Measurements from ENCODE around the gene FHAD1.
"Not testable (repeated sequence)": the region's sequence is repeated elsewhere in the genome, so short reads cannot be mapped to it uniquely, and the experiment has no call there.

Gene FHAD1

DNA sequence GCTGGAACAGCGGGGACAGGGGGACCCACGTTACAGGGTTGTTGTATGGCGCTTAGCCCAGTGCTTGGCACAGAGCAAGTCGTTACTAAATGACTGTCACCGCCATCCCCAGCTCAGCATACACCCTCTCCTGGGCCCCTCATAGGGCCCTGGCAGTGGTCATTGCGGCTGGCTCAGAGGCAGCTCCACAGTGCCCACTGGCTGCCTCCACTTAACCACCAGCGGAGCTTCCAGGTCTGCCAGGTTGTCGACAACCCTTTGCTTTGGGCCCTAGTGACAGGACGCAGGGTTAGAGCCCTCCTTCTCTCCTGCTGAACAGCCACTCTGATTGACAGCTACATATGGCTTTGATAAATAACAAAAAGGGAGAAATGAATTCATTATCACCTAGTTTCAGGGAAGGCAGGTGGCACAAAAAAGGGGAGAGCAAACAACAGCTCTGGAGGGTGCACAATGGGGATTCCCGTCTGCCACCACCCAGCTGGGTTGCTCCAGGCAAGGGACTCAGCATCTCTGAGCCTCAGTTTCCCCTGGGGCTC is 167.5 kb downstream of the FHAD1 start:
- DNase-seq (ENCODE audit: low read depth, low spot score): no peak

DNA sequence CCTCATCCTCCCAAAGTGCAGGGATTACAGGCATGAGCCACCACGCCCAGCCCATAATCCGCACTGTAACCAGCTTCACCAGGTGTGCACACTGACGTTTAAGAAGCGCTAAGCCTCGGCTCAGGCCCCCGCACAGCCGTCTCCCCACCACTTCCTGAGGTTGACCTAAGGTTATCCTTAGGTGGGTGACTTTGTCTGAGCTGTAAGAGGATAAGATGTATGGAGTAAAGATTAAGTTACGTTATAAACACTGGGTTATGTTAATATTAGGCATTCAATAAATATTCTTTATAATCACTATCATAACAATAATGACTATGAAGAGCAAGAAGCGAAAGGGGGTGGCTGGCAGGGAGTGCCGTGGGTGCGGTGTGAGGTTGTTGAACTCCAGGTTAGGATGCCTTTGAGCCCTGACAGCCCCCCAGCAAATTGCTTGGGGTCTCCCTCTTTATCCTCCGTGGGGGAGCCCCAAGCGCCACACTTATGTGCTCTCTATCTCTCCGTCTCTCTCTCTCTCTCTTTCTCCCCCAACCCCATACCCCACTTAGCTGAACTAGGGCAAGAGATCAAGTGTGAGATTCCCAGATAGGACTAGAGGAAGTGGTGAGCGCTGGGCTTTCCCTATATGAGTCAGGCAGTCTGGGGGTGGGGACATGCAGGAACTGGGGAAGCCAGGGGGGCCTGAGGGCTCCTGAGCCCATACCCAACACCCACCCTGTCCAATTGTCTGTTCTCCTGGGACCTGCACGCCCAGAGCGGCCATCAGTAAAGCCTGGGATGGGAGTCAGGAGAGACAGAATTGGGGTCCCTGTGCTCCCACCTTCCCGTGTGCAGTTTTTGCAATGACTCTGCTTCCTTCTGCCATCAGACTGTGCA is 170.3 kb downstream of the FHAD1 start:
- DNase-seq (ENCODE audit: low read depth, low spot score): peak; percentile 73

DNA sequence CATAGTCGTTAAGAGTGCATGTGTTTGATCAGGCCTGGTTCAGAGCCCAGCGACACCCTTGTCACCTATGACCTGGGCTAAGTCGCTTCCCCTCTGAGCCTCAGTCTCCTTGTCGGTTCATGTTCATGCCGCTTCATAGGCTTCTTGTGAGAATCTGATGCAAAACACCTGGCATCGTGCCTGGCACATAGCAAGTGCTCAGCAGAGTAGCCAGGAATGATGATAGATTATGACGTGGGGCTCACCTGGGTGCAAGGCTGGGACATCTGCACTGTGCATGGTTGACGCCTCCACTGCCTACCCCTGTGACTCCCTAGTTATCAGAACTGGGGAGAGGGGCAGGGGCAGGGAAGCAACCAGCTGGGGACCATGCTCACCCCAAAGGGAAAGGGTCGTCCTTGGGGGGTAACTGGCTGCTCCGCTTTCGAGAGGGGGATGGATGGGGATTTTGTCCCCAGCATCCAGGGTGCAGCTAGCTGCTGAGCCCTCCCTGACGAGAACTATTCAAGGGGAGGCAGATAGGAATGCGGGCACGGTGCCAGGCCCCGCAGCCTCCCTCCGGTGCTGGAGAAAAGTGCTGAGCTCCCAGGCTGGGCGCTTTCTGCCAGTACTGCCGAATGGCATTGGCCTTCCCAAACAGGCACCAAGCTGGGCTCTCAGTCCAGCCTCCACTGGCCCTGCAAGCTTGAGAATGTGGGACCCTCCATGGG is 171.9 kb downstream of the FHAD1 start:
- peak; percentile 78 for DNase-seq (ENCODE audit: low read depth, low spot score)

DNA sequence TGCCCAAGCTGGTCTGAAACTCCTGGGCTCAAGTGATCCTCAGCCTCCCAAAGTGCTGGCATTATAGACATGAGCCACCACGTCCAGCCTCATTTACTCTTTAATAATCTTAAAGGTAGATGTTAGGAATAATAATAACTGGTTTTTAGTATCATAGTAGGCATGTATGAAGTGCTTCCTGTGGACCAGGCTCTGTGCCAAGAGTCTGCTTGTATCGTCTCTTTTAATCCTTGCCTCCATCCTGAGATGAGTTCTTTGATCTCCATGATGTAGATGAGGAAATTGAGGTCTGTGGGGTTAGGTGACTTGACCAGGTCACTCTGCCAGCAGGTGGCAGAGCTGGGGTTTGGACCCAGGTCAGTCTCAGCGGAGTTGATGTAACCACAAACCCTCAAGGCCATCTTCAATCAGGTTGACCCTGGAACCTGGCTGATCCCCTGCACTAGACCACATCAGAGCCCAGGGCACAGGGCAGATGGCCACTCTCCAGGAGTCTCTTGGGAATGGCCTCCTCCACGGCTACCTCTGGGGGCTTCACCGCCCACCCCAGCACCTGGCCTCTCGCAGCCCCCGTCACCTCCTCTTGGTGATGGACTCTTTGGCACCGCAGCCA is 173.9 kb downstream of the FHAD1 start:
- no peak for DNase-seq (ENCODE audit: low read depth, low spot score)

DNA sequence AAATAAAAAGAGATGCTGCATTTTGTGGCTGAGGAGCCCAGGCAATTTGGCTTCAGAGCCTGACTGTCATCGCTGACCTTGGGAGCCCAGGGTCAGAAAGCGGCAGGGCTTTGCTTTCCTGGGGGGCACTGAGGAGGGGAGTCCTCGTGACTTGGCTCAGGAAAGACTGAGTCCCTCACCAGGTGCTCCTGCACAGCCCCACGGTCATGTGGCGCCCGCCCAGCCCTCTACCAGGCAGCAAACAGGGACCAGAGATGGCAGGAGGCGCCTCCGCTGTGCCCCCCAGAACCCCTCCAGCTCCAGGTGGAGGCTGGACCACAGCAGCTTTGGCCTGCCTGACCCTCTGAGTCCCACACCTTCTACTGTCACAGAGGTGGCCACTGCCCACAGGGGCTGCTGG is 175.8 kb downstream of the FHAD1 start:
- no peak for DNase-seq (ENCODE audit: low read depth, low spot score)

DNA sequence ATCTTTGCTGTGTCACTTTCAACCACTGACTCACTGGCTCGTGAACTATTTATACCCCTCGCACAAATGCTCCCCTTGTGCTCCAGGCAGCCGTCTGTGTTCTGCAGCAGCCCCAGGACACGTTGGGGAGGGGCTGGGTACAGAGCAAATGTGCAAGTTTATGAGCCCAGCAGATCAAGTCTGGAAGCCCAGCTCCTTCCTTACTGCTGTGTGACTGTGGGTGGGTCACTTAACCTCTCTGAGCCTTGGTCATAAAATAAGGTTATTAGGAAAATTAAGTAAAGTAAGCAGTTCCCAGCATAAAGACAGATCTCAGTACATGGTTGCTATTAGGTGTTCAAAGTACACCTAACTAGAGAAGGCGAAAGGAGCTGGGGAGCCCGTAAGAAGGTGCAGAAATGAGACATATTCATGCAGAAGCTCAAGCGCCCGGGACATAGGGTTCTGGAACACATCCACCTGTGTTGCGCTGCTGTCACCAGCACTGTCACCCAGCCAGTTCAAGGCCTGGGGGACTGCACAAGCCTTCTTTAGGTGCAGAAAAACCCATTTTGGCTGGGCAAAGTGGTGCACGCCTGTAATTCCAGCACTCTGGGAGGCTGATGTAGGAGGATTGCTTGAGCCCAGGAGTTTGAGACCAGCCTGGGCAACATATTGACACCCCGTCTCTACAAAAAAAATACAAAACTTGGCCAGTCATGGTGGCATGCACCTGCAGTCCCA is 176.5 kb downstream of the FHAD1 start:
- DNase-seq (ENCODE audit: low read depth, low spot score): no peak

DNA sequence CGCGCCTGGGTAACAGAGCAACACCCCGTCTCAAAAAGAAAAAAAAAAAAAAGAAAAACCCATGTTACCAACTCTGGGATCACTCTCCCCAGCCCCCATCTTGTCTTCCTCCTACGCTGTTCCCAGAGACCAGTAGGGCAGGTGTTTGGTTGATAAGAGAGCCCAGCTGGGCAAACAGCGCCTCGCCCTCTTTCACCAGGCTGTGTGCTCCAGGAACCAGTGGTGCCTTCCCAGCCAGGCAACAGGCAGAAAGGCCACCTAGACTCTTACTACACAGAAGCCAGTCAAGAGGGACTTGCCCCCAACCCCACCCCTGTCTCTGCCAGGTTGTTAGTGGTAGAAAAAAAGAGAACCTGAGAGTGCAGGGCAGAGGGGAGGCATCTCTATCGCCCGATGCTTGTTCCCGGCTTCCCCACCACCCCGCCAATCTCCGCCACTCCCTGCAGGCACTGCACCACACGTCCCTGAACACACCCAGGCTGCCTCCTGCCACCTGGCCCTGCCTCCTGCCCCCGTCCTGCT is 177.2 kb downstream of the FHAD1 start:
- DNase-seq (ENCODE audit: low read depth, low spot score): no peak

DNA sequence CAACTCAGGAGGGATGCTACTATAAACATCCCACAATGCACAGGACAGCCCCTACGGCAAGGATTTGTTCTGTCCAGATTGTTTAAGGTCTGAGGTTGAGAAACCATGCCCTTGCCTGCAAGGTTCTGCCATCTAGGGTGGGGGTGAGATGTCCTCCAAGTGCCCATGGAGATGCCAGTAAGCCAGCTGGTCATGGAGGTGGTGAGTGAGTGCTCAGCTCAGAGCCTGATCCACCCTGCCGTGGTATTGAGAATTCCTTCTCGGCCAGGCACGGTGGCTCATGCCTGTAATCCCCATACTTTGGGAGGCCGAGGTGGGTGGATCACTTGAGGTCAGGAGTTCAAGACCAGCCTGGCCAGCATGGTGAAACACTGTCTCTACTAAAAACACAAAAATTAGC is 178.0 kb downstream of the FHAD1 start:
- no peak for DNase-seq (ENCODE audit: low read depth, low spot score)

DNA sequence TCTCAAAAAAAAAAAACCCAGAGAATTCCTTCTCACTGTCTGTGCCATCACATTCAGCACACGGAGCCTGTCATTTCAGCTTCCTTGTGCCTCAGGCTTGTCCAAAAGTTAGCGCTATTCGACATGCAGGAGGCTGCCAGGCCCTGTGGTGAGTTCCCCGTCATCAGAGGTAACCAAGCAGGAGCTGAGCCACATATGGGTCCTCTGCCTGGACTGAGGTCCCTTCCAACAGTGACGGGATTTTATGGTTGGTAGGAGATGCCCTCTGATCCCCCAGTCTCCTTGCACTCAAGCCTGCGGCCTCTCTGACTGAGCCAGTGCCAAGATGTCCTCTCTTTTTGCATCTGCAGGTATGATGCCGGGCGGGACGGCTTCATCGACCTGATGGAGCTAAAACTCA is 178.5 kb downstream of the FHAD1 start:
- DNase-seq (ENCODE audit: low read depth, low spot score): no peak

DNA sequence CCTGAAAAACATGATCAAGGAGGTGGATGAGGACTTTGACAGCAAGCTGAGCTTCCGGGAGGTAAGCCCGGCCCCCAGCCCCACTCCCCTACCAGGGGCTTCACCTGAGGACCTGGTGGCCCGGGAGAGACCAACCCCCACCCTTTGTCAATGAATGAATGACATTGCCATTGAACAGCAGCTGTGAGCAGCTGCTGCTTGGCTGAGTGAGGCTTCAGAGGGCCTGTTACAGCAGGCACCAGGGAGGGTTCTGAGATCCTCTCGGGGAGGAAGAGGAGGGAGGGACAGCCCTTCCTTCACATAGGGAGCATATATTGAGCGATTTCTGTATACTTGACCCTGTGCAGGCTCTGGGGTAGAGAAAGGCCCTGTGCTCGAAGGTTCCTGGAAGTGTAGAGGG is 178.9 kb downstream of the FHAD1 start:
- no peak for DNase-seq (ENCODE audit: low read depth, low spot score)

DNA sequence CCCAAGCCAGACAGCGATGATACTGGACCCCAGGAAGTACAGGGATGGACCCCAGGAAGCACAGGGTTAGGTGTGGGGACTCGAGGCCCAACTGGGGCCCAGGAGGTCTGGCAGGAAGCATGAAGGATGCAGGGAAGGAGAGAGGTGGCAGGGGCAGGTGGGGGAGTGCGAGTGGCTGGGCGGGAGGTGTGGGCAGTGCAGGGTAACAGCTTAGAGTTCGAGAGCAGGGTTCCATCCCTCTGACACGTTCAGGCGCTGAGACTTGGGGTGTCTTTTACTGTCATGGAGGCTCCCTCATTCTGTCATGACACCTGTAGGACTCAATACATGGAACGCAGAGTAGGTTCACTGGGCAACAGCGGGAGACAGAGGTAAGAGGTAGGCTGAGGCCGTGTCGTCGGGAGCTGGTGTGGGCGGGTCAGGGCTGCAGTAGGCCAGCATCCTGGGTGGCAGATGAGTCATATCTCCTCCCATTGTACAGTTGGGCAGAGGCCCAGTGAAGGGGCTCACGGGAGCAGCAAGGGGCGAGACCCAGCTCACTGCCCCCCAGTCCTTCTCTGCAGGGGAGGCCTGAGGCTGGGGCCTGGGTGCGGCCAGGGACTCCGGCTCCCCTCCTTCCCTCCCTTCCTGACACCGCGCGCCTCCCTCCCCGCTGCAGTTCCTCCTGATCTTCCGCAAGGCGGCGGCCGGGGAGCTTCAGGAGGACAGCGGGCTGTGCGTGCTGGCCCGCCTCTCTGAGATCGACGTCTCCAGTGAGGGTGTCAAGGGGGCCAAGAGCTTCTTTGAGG is 179.7 kb downstream of the FHAD1 start:
- peak; percentile 76 for DNase-seq (ENCODE audit: low read depth, low spot score)

DNA sequence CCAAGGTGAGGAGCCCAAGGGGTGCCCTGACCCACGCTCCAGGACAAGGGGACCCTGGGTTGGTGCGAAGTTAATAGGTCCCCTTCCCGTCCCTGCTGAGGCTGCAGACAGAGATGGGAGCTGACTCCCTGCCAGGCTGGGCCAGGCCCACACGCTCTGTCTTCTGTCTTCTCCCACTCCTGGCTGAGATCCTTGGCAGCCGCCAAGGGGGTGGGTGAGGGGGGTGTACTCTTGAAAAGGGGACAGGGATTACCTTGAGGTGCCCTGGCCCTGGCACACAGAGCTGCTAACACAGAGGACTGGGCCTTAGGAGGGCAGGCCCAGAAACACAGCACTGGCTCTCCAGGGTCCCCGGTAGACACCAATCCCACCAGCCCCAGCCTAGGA is 180.2 kb downstream of the FHAD1 start:
- DNase-seq (ENCODE audit: low read depth, low spot score): no peak

DNA sequence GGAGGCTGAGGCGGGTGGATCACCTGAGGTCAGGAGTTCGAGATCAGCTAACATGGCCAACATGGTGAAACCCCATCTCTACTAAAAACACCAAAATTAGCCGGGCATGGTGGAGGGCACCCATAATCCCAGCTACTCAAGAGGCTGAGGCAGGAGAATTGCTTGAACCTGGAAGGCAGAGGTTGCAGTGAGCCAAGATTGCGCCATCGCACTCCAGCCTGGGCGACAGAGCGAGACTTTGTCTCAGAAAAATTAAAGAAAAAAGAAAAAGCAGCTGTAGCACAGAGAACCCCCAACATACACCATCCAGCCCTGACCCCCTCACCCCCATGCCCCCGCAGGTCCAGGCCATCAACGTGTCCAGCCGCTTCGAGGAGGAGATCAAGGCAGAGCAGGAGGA is 181.2 kb downstream of the FHAD1 start:
- DNase-seq (ENCODE audit: low read depth, low spot score): not testable (repeated sequence)

DNA sequence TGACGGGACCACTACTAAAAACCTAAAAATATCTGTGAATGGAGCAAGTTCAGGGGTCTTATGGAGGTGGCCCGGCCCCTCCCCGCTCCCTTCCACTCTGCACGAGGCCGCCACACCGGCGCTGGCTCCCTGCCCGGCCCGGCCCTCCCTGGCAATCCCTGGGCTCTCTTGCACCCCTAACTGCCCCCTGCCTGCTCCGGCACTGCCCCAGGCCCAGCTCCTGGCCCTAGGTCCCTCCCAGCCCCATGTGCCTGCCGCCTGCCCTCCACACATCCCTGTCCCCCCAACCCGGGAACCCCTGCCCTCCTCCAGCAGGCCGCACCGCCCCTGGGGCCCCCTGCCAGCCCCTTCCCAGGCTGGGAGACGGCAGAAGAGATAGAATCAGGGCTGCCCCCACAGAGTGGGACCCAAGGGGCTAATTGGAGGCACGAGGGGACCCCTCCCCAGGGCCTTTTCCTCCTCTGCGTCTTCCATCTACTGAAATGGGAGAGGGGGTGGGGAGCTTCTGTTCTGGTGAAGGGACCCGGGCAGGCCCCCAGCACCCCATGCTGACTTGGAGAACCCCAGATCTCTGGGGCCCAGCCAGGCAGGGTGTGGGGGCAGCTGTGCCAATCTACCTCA is 181.9 kb downstream of the FHAD1 start:
- no peak for DNase-seq (ENCODE audit: low read depth, low spot score)

DNA sequence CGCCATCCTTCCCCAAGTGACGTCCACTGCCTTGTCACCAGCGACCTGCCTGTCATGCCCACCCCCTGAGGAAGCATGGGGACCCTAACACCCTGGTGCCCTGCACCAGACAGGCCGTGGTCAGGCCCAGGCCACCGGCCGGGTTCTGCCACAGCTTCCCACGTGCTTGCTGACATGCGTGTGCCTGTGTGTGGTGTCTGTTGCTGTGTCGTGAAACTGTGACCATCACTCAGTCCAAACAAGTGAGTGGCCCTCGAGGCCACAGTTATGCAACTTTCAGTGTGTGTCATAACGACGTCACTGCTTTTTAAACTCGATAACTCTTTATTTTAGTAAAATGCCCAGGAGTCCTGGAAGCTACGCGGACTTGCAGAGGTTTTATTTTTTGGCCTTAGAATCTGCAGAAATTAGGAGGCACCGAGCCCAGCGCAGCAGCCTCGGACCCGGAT is 182.7 kb downstream of the FHAD1 start:
- peak; percentile 48 for DNase-seq (ENCODE audit: low read depth, low spot score)

DNA sequence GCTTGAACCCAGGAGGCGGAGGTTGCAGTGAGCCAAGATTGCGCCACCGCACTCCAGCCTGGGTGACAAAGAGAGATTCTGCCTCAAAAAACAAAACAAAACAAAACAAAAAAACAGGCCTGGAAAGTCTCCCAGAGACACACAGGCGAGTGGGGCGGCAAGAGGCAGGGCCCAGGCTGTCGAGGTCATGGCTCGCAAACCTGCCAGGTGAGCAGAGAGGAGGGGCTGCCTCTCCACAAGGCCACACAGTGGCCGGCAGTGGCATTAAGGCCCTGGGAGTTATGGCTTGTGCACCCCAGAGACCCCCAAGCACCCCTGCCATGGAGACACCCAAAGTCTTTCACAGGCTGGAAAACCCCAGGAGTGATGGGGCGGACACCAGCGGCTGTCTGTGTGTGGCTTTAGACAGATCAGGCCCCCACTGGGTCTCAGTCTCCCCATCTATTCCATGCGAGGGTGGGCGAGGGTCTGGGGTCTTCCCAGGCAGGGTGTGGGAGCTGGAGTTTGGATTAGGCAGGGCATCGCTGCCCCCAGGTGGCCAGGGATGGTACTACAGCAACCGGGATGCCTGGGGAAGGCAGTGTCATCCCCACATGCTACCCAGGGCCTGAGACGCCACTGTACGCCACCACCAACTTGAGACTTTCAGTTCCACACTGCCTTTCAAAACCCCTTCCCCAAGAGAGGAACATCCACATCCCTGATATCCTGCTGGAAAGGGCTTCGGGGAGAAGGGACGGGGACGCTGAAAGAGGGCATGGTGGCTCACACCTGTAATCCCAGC is 184.0 kb downstream of the FHAD1 start:
- peak; percentile 76 for DNase-seq (ENCODE audit: low read depth, low spot score)

DNA sequence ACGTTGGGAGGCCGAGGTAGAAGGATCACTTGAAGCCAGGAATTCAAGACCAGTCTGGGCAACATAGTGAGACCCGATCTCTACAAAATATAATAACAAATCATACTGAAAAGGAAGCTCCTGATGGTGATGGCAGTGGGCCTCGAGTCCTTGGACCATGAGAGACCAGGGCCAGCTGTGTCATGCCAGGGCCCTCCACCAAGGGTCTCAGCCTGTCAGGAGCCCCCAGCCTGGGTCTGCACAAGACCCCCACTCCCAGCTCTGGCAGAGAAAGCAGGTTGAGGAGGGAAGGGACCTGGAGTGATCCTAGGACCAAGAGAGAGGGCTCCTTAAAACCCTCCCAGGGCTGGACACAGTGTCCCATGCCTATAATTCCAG is 184.5 kb downstream of the FHAD1 start:
- no peak for DNase-seq (ENCODE audit: low read depth, low spot score)

DNA sequence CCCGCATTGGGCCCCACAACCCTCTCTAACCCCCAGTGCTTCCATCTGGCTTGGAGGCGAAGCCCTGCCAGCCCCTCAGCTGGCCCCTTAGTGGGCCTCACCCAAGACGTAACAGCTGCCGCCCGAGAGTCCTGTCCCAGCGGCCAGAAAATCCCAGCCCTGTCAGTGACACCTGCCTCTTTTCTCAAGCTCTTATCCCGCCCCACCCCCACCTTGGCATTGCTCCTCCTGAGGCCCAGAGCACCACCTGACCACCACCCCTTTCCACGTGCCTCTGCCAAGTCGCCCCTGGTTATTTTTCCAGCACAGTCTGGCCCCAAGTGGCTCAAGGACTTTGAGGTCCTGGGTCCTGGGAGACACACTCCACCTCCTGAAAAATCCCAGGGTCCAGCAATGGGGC is 185.3 kb downstream of the FHAD1 start:
- no peak for DNase-seq (ENCODE audit: low read depth, low spot score)

DNA sequence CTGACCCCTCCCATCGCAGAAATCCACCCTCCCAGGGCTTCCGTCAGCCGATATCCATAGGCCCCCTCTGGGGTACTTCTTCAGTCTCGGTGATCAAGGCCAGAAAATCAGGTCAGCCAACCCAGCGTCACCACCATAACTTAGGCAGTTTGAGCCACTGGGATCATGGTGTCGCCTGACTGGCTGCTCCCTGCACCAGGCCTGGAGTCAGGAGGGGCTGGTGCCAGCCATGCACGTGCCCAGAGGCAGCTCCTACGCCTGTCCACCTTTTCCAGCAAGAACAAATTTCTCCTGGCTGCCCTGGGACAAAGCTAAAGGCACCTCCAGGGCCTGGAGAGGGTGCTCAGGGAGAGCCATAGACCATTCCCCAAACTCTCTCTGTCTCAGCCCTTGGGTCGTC is 186.4 kb downstream of the FHAD1 start:
- DNase-seq (ENCODE audit: low read depth, low spot score): no peak
